Measurements from ENCODE around the gene URGCP.

The URGCP gene

GRCh38 chr7:43931346-43931745 is 24.9 kb upstream of the URGCP start:
- Histone ChIP-seq H3K9ac (ENCODE audit: low read depth, low read length) (no peak overlapping the region), H3K27ac (ENCODE audit: low read length) (no peak overlapping the region), H3K9me3 (ENCODE audit: insufficient read depth, low read length, severe bottlenecking) (no peaks in the 10 kb centered on the region), H3K27me3 (ENCODE audit: insufficient read depth, low read length, poor library complexity) (no peaks in the 10 kb centered on the region), H3K4me3 (ENCODE audit: low read depth in 1 of 2, low read length in 2 of 2) (no peak overlapping the region), H3K36me3 (ENCODE audit: insufficient read depth, low read length) (no peaks in the 10 kb centered on the region), H3K79me2 (ENCODE audit: insufficient read depth, low read length) (no peaks in the 10 kb centered on the region), H2AFZ (ENCODE audit: low read depth, low read length) (no peak overlapping the region), H4K20me1 (ENCODE audit: insufficient read depth, low read length) (no peaks in the 10 kb centered on the region), H3K4me1 (ENCODE audit: insufficient read depth, low read length) (peaks cover 12% of the 10 kb centered on the region), H3K4me2 (ENCODE audit: insufficient read depth, low read length) (no peak overlapping the region)
- TF ChIP-seq EZH2 (IDR thresholded peaks at IDR 0.05; ENCODE audit: borderline replicate concordance, low read depth, low read length, severe bottlenecking) = no peak
- TF ChIP-seq CTCF (IDR thresholded peaks at IDR 0.05; ENCODE audit: borderline replicate concordance, extremely low read depth, low read length, poor library complexity, severe bottlenecking) = no peak
- ATAC-seq (ENCODE audit: insufficient read depth, low read depth) (no peak), DNase-seq (no peak)

GRCh38 chr7:43929529-43930457 is 23.4 kb upstream of the URGCP start:
- ATAC-seq (ENCODE audit: insufficient read depth, low read depth) (no peak), DNase-seq (no peak)
- Histone ChIP-seq H3K4me1 (ENCODE audit: insufficient read depth, low read length) (peaks cover 25% of the 10 kb centered on the region), H3K9ac (ENCODE audit: low read depth, low read length) (no peak overlapping the region), H3K9me3 (ENCODE audit: insufficient read depth, low read length, severe bottlenecking) (no peaks in the 10 kb centered on the region), H3K79me2 (ENCODE audit: insufficient read depth, low read length) (peaks cover 12% of the 10 kb centered on the region), H3K36me3 (ENCODE audit: insufficient read depth, low read length) (no peaks in the 10 kb centered on the region), H3K4me3 (ENCODE audit: low read depth in 1 of 2, low read length in 2 of 2) (no peak overlapping the region), H4K20me1 (ENCODE audit: insufficient read depth, low read length) (no peaks in the 10 kb centered on the region), H2AFZ (ENCODE audit: low read depth, low read length) (no peak overlapping the region), H3K27me3 (ENCODE audit: insufficient read depth, low read length, poor library complexity) (no peaks in the 10 kb centered on the region), H3K27ac (ENCODE audit: low read length) (no peak overlapping the region), H3K4me2 (ENCODE audit: insufficient read depth, low read length) (no peak overlapping the region)
- TF ChIP-seq EZH2 (IDR thresholded peaks at IDR 0.05; ENCODE audit: borderline replicate concordance, low read depth, low read length, severe bottlenecking) (no peak), CTCF (IDR thresholded peaks at IDR 0.05; ENCODE audit: borderline replicate concordance, extremely low read depth, low read length, poor library complexity, severe bottlenecking) (no peak)

- TF ChIP-seq EZH2 (IDR thresholded peaks at IDR 0.05; ENCODE audit: borderline replicate concordance, low read depth, low read length, severe bottlenecking) = no peak
- TF ChIP-seq CTCF (IDR thresholded peaks at IDR 0.05; ENCODE audit: borderline replicate concordance, extremely low read depth, low read length, poor library complexity, severe bottlenecking) = no peak
- no peak overlapping the region for H3K4me2 ChIP-seq (ENCODE audit: insufficient read depth, low read length)
- H3K4me1 ChIP-seq (ENCODE audit: insufficient read depth, low read length) = peaks cover 30% of the 10 kb centered on the region
- no peaks in the 10 kb centered on the region for H3K27me3 ChIP-seq (ENCODE audit: insufficient read depth, low read length, poor library complexity)
- no peak overlapping the region for H2AFZ ChIP-seq (ENCODE audit: low read depth, low read length)
- no peaks in the 10 kb centered on the region for H3K36me3 ChIP-seq (ENCODE audit: insufficient read depth, low read length)
- ATAC-seq (ENCODE audit: insufficient read depth, low read depth) = no peak
- peak overlapping the region in 1 of 2 experiments; percentile 67; a peak in 1 of 4 replicates for H3K4me3 ChIP-seq (ENCODE audit: low read depth in 1 of 2, low read length in 2 of 2)
- H3K9me3 ChIP-seq (ENCODE audit: insufficient read depth, low read length, severe bottlenecking) = no peaks in the 10 kb centered on the region
- H3K79me2 ChIP-seq (ENCODE audit: insufficient read depth, low read length) = peaks cover 15% of the 10 kb centered on the region
- H4K20me1 ChIP-seq (ENCODE audit: insufficient read depth, low read length) = no peaks in the 10 kb centered on the region
- H3K27ac ChIP-seq (ENCODE audit: low read length) = no peak overlapping the region
- DNase-seq = no peak
- no peak overlapping the region for H3K9ac ChIP-seq (ENCODE audit: low read depth, low read length)
These were observed 21.4 kb upstream of the URGCP start for GRCh38 chr7:43927810-43928209.
